NCI-H774 (cell line): ENCODE measurements around the gene OSBP2.
"Not testable (repeated sequence)": the region's sequence is repeated elsewhere in the genome, so short reads cannot be mapped to it uniquely, and the experiment has no call there.

Experiments used
- DNase-seq: peaks from one replicate; lab custom pipeline; 2025; lab: John Stamatoyannopoulos, UW

OSBP2 gene

GRCh38 chr22:30694640-30695350 is at the start of gene OSBP2:
Gene OSBP2, plus strand, starts transcription at chr22:30694874. Its CDS starts 36 bp downstream, at chr22:30694910.
- DNase-seq = no peak

GRCh38 chr22:30646518-30647160 is 48.0 kb upstream of the OSBP2 start:
- DNase-seq = no peak

- DNase-seq = no peak
Observed at GRCh38 chr22:30647536-30647935, 47.1 kb upstream of the OSBP2 start.

GRCh38 chr22:30648825-30649224 is 45.8 kb upstream of the OSBP2 start:
- DNase-seq = no peak

- no peak for DNase-seq
Observed at GRCh38 chr22:30649430-30650007, 45.2 kb upstream of the OSBP2 start.

- no peak for DNase-seq
Observed at GRCh38 chr22:30650508-30651116, 44.1 kb upstream of the OSBP2 start.

GRCh38 chr22:30652852-30653251 is 41.8 kb upstream of the OSBP2 start:
- no peak for DNase-seq

- no peak for DNase-seq
Observed at GRCh38 chr22:30654361-30654760, 40.3 kb upstream of the OSBP2 start.

- no peak for DNase-seq
Observed at GRCh38 chr22:30655532-30655931, 39.1 kb upstream of the OSBP2 start.

GRCh38 chr22:30662040-30662439 is 32.6 kb upstream of the OSBP2 start:
- DNase-seq = no peak

- no peak for DNase-seq
Observed at GRCh38 chr22:30664798-30665197, 29.9 kb upstream of the OSBP2 start.

GRCh38 chr22:30665266-30665665 is 29.4 kb upstream of the OSBP2 start:
- no peak for DNase-seq

GRCh38 chr22:30665786-30666185 is 28.9 kb upstream of the OSBP2 start:
- DNase-seq = no peak

GRCh38 chr22:30667107-30667493 is 27.6 kb upstream of the OSBP2 start:
- no peak for DNase-seq

- peak; percentile 72 for DNase-seq
Observed at GRCh38 chr22:30667494-30668385, 26.9 kb upstream of the OSBP2 start, which contains the start of gene DUSP18. Gene DUSP18, minus strand, starts transcription at chr22:30667875. Its CDS starts 3,872 bp downstream, at chr22:30664003.

- no peak for DNase-seq
Observed at GRCh38 chr22:30668386-30668710, 26.3 kb upstream of the OSBP2 start.

GRCh38 chr22:30671071-30671470 is 23.6 kb upstream of the OSBP2 start:
- no peak for DNase-seq

- no peak for DNase-seq
Observed at GRCh38 chr22:30673136-30673535, 21.5 kb upstream of the OSBP2 start.

- DNase-seq = no peak
Observed at GRCh38 chr22:30674482-30674881, 20.2 kb upstream of the OSBP2 start.

GRCh38 chr22:30675436-30675835 is 19.2 kb upstream of the OSBP2 start:
- no peak for DNase-seq

GRCh38 chr22:30676565-30676964 is 18.1 kb upstream of the OSBP2 start:
- DNase-seq = not testable (repeated sequence)
